GM12878 (cell line): ENCODE measurements around the gene EIF2S3B. TPM values are rescaled to one million over a fixed set of nuclear protein-coding genes. Genes with fewer than 3 reads are reported as not detected.

Experiments
- ATAC-seq: fragments of 200-7000 bp; cut with Tn5 transposase; 3 replicates; pipeline ENCODE4 v1.9.1; 2020; ENCODE audit warnings: mild to moderate bottlenecking, moderate library complexity
- BruUV-seq: library from RNA; stranded (reverse); fragments of 400-500 nt; replicated peaks from 2 replicates; lab custom pipeline; 2021; lab: Mats Ljungman, UMichigan
- CTCF ChIA-PET: fragments of 300-600 bp; sonication (Branson Sonifier 250); formaldehyde crosslinking; extraction: SDS; loops from one replicate; lab custom pipeline; 2021; ENCODE audit warnings: inconsistent platforms; lab: Yijun Ruan, JAX
- POLR2A ChIA-PET: fragments of 350-600 bp; formaldehyde crosslinking; extraction: SDS; loops from one replicate; lab custom pipeline; 2021; ENCODE audit warnings: inconsistent platforms; lab: Charles Lee
- RAD21 ChIA-PET: fragments of 300-600 bp; sonication (Branson Sonifier 250); formaldehyde crosslinking; loops from one replicate; lab custom pipeline; 2023; ENCODE audit warnings: antibody characterized with exemption; ENCODE audit not compliant: unreplicated experiment; lab: Charles Lee
- SMC1A ChIA-PET: fragments of 300-600 bp; sonication (Branson Sonifier 250); formaldehyde crosslinking; loops from one replicate; lab custom pipeline; 2023; ENCODE audit not compliant: unreplicated experiment, uncharacterized antibody; lab: Charles Lee
- DNase-seq: peaks from one replicate; pipeline ENCODE4 v3.0.0-alpha.2; 2011; ENCODE audit warnings: low read depth, low spot score
- FAIRE-seq: peaks from 3 replicates; lab custom pipeline; 2011; peaks lifted over from hg19 to GRCh38; lab: Jason Lieb, UNC
- H2AFZ ChIP-seq: 2 replicates; pipeline ENCODE4 v1.6.0; 2011; ENCODE audit warnings: low read depth, low read length, control low read depth; ENCODE audit not compliant: control insufficient read depth
- H3K27ac ChIP-seq: 2 replicates; pipeline ENCODE4 v1.5.1; 2011; ENCODE audit warnings: control low read depth; ENCODE audit not compliant: control insufficient read depth, insufficient read depth
- H3K27me3 ChIP-seq, 2 experiments: replicated peaks in 1 of 2; 2 replicates each; pipeline versions ENCODE4 v1.6.0 to v1.6.1; 2011; ENCODE audit warnings: low read length in 1 of 2; ENCODE audit not compliant: control insufficient read depth in 2 of 2, insufficient read depth in 2 of 2
- H3K36me3 ChIP-seq, 2 experiments: 2 replicates each; pipeline ENCODE4 v1.5.1; 2011; ENCODE audit warnings: low read length in 1 of 2; ENCODE audit not compliant: control insufficient read depth in 2 of 2, insufficient read depth in 2 of 2
- H3K4me1 ChIP-seq: 2 replicates; pipeline ENCODE4 v1.6.1; 2011; ENCODE audit warnings: mild to moderate bottlenecking, low read length, moderate library complexity, mixed read lengths; ENCODE audit not compliant: control insufficient read depth, insufficient read depth
- H3K4me2 ChIP-seq: 2 replicates; pipeline ENCODE4 v1.6.0; 2011; ENCODE audit warnings: control low read depth; ENCODE audit not compliant: control insufficient read depth, insufficient read depth
- H3K4me3 ChIP-seq: fragments of 200-600 bp; sonication (generic); 2 replicates; pipeline ENCODE4 v1.5.1; 2016
- H3K79me2 ChIP-seq: 2 replicates; pipeline ENCODE4 v1.6.0; 2011; ENCODE audit warnings: low read length; ENCODE audit not compliant: control insufficient read depth, insufficient read depth
- H3K9ac ChIP-seq: 2 replicates; pipeline ENCODE4 v1.8.0; 2011; ENCODE audit warnings: low read length, control low read depth, mixed read lengths; ENCODE audit not compliant: control insufficient read depth, insufficient read depth
- H3K9me3 ChIP-seq: replicated peaks from 3 replicates; pipeline ENCODE4 v1.5.1; 2011; ENCODE audit warnings: mild to moderate bottlenecking, low read length; ENCODE audit not compliant: control insufficient read depth, insufficient read depth
- H4K20me1 ChIP-seq: 2 replicates; pipeline ENCODE4 v1.6.0; 2011; ENCODE audit not compliant: control insufficient read depth, insufficient read depth
- BMI1 ChIP-seq: fragments of 450-650 bp; IDR thresholded peaks from 2 replicates; pipeline ENCODE4 v1.6.1; 2016; ENCODE audit warnings: mild to moderate bottlenecking, moderate library complexity, borderline replicate concordance
- CBFB ChIP-seq: IDR thresholded peaks from 2 replicates; pipeline ENCODE4 v1.6.1; 2016; ENCODE audit warnings: antibody characterized with exemption, low read depth
- CBX3 ChIP-seq: fragments of 200-600 bp; sonication (generic); IDR thresholded peaks from 2 replicates; pipeline ENCODE4 v1.6.1; 2016; ENCODE audit warnings: low read depth, borderline replicate concordance
- CHD2 ChIP-seq: IDR thresholded peaks from 2 replicates; pipeline ENCODE4 v1.6.1; 2011; ENCODE audit warnings: low read depth, low read length, improper control_type of control experiment, borderline replicate concordance
- CREM ChIP-seq: IDR thresholded peaks from 2 replicates; pipeline ENCODE4 v1.6.1; 2014; ENCODE audit warnings: antibody characterized with exemption, low read depth
- EED ChIP-seq: sonication (generic); IDR thresholded peaks from 2 replicates; pipeline ENCODE4 v1.6.1; 2016; ENCODE audit warnings: antibody characterized with exemption, low read depth
- HDAC2 ChIP-seq: fragments of 200-600 bp; sonication (generic); IDR thresholded peaks from 2 replicates; pipeline ENCODE4 v1.6.1; 2017
- HDAC6 ChIP-seq: fragments of 200-600 bp; sonication (generic); IDR thresholded peaks from one replicate; pipeline ENCODE4 v1.8.0; 2017; ENCODE audit warnings: antibody characterized with exemption; ENCODE audit not compliant: unreplicated experiment
- IRF4 ChIP-seq: IDR thresholded peaks from 2 replicates; pipeline ENCODE4 v1.6.1; 2011; ENCODE audit warnings: low read depth, low read length
- KLF5 ChIP-seq: fragments of 450-650 bp; IDR thresholded peaks from 2 replicates; pipeline ENCODE4 v1.6.1; 2014; ENCODE audit warnings: mild to moderate bottlenecking; ENCODE audit not compliant: partially characterized antibody
- NFXL1 ChIP-seq: fragments of 450-650 bp; IDR thresholded peaks from 2 replicates; pipeline ENCODE4 v1.6.1; 2017; ENCODE audit warnings: antibody characterized with exemption, mild to moderate bottlenecking, borderline replicate concordance
- NFYA ChIP-seq: IDR thresholded peaks from 2 replicates; pipeline ENCODE4 v1.6.1; 2011; ENCODE audit warnings: low read depth, mild to moderate bottlenecking, low read length, improper control_type of control experiment, borderline replicate concordance
- PAX5 ChIP-seq: IDR thresholded peaks from 2 replicates; pipeline ENCODE4 v1.6.1; 2011; ENCODE audit warnings: low read depth, low read length, borderline replicate concordance
- PML ChIP-seq: IDR thresholded peaks from 2 replicates; pipeline ENCODE4 v1.6.1; 2012; ENCODE audit warnings: low read length, inconsistent platforms
- POU2F2 ChIP-seq: IDR thresholded peaks from 3 replicates; pipeline ENCODE4 v1.6.1; 2011; ENCODE audit warnings: low read depth, mild to moderate bottlenecking, low read length, borderline replicate concordance
- RAD21 ChIP-seq: IDR thresholded peaks from 2 replicates; pipeline ENCODE4 v1.6.1; 2011; ENCODE audit warnings: mild to moderate bottlenecking, low read depth, low read length, moderate library complexity; ENCODE audit not compliant: insufficient read depth
- SUPT20H ChIP-seq: IDR thresholded peaks from 2 replicates; pipeline ENCODE4 v1.6.1; 2011; ENCODE audit warnings: low read depth, mild to moderate bottlenecking, low read length, moderate library complexity, borderline replicate concordance; ENCODE audit not compliant: control insufficient read depth
- SUZ12 ChIP-seq: fragments of 200-600 bp; sonication (generic); IDR thresholded peaks from one replicate; pipeline ENCODE4 v1.6.1; 2018; ENCODE audit warnings: antibody characterized with exemption, mild to moderate bottlenecking; ENCODE audit not compliant: unreplicated experiment
- TCF7 ChIP-seq: IDR thresholded peaks from 2 replicates; pipeline ENCODE4 v1.6.1; 2014; ENCODE audit warnings: antibody characterized with exemption, borderline replicate concordance
- YBX1 ChIP-seq: fragments of 450-650 bp; IDR thresholded peaks from 2 replicates; pipeline ENCODE4 v1.6.1; 2016; ENCODE audit warnings: antibody characterized with exemption
- ZNF24 ChIP-seq: fragments of 450-650 bp; IDR thresholded peaks from 2 replicates; pipeline ENCODE4 v1.6.1; 2017; ENCODE audit warnings: antibody characterized with exemption, mild to moderate bottlenecking
- ZNF384 ChIP-seq: IDR thresholded peaks from 2 replicates; pipeline ENCODE4 v1.6.1; 2012; ENCODE audit warnings: low read depth, mild to moderate bottlenecking, low read length, improper control_type of control experiment, borderline replicate concordance
- WGBS: methylation state at CpG from one replicate; pipeline ENCODE4 v1.1.6; 2016; ENCODE audit warnings: low lambda C conversion rate; ENCODE audit not compliant: insufficient replicate concordance, insufficient coverage; ENCODE audit errors: missing lambda C conversion rate; 5-methylcytosine and 5-hydroxymethylcytosine counted together
- in situ Hi-C: fragments of 300-500 bp; cut with MboI; formaldehyde crosslinking; loops from 9 replicates; pipeline ENCODE4 v1.14.3; 2018; ENCODE audit warnings: mixed read lengths
- intact Hi-C: fragments of 100-400 bp; cut with micrococcal nuclease; formaldehyde crosslinking; loops from one replicate; pipeline ENCODE4 v1.14.2; 2022; ENCODE audit not compliant: unreplicated experiment
- polyA plus RNA-seq, 11 experiments: library from polyadenylated mRNA; depleted of rRNA in 4 of 11; unstranded in 6 of 11; stranded (reverse) in 5 of 11; fragments of >200 nt; fragmentation: Nextera tagmentation in 4 of 11; fragmentation: Illumina TruSeq in 1 of 11; extraction: Ambion mirVana in 4 of 11; extraction: Trizol in 1 of 11; gene quantifications; 1 replicate in 1 of 11; 2 replicates in 10 of 11; pipeline versions ENCODE4 v1.2.1 to v1.2.3, GENCODE V29; 2011 to 2016; ENCODE audit warnings: inconsistent platforms in 2 of 11, missing spikeins in 2 of 11, low read depth in 1 of 11
- total RNA-seq, 4 experiments: library from RNA; depleted of rRNA in 3 of 4; stranded (reverse); fragments of >200 nt in 3 of 4; fragmentation: Illumina TruSeq in 1 of 4; extraction: Trizol in 1 of 4; gene quantifications; 2 replicates each; pipeline versions ENCODE4 v1.2.1 to v1.2.3, GENCODE V29; 2013 to 2021
- TF ChIP-seq, protein P1 (sequence below): fragments of 450-650 bp; IDR thresholded peaks from 2 replicates; pipeline ENCODE4 v1.6.1; 2014; ENCODE audit warnings: mild to moderate bottlenecking
- TF ChIP-seq, protein P2 (sequence below): fragments of 450-650 bp; IDR thresholded peaks from 2 replicates; pipeline ENCODE4 v1.6.1; 2016; ENCODE audit warnings: mild to moderate bottlenecking

Gene EIF2S3B
- total and polyA plus RNA-seq, 10 of the 15 experiments (the other 5 are each of a cell fraction or from before 2014, with no cell fraction given): 0.18 to 2.2 (median 1.4) TPM; not detected in 1

GRCh38 chr12:10537721-10538120, 32.0 kb downstream of the EIF2S3B start (continued):
- TF ChIP-seq ZNF384 (no peak), CBX3 (no peak)
- TF ChIP-seq, protein P1, sequence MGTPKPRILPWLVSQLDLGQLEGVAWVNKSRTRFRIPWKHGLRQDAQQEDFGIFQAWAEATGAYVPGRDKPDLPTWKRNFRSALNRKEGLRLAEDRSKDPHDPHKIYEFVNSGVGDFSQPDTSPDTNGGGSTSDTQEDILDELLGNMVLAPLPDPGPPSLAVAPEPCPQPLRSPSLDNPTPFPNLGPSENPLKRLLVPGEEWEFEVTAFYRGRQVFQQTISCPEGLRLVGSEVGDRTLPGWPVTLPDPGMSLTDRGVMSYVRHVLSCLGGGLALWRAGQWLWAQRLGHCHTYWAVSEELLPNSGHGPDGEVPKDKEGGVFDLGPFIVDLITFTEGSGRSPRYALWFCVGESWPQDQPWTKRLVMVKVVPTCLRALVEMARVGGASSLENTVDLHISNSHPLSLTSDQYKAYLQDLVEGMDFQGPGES: no peak

- Histone ChIP-seq H3K4me2 (peak overlapping the region; percentile 13; the same call in 1 of the 2 replicates), H3K27ac (peak overlapping the region; percentile 72), H3K9ac (no peak overlapping the region), H4K20me1 (no peaks in the 10 kb centered on the region), H3K36me3 (no peaks in the 10 kb centered on the region), H3K4me1 (peaks cover 8% of the 10 kb centered on the region), H2AFZ (peak overlapping the region; percentile 33; the same call in 1 of the 2 replicates), H3K79me2 (no peaks in the 10 kb centered on the region; the same call in 1 of the 2 replicates), H3K9me3 (peaks cover 3% of the 10 kb centered on the region), H3K27me3 (no peaks in the 10 kb centered on the region), H3K4me3 (no peak overlapping the region)
- BruUV-seq: no TSS peak
- in situ Hi-C loops (loop anchor here (25.0 kb wide), 1 partner anchor 97 kb away; no protein-coding TSS in a partner anchor), intact Hi-C loops (no loop called here)
- POLR2A ChIA-PET: interaction anchor here (0.5 to 0.6 kb wide), 2 partner anchors 56 to 1684 kb away, joined by 3 to 4 read pairs; no protein-coding TSS in a partner anchor
- FAIRE-seq: no peak
- CTCF ChIA-PET: interaction anchor here (1.1 kb wide), 1 partner anchor 21 kb away, joined by 3 read pairs; no protein-coding TSS in a partner anchor
- WGBS: 0% methylated on average over 2 of the region's 2 CpGs
- SMC1A ChIA-PET: interaction anchor here (1.1 kb wide), 1 partner anchor 17 kb away, joined by 3 read pairs; no protein-coding TSS in a partner anchor
- peak; percentile 79 for DNase-seq
- peak; percentile 96 for ATAC-seq
- RAD21 ChIA-PET: interaction anchor here (0.6 kb wide), 1 partner anchor 22 kb away, joined by 4 read pairs; no protein-coding TSS in a partner anchor
- TF ChIP-seq SUPT20H: no peak
- TF ChIP-seq HDAC2: no peak
- TF ChIP-seq IRF4: peak; percentile 67; the same call in 1 of the 2 replicates
- TF ChIP-seq NFXL1: no peak
- TF ChIP-seq POU2F2: peak; percentile 90; the same call in 2 of the 3 replicates
- TF ChIP-seq NFYA: no peak
- 0 out of 2 replicates have a peak, but pooled peaks have one; percentile 43 for TF ChIP-seq BMI1
- TF ChIP-seq KLF5: no peak
- TF ChIP-seq CREM: peak; percentile 81
- TF ChIP-seq CHD2: no peak
- TF ChIP-seq, protein P2, sequence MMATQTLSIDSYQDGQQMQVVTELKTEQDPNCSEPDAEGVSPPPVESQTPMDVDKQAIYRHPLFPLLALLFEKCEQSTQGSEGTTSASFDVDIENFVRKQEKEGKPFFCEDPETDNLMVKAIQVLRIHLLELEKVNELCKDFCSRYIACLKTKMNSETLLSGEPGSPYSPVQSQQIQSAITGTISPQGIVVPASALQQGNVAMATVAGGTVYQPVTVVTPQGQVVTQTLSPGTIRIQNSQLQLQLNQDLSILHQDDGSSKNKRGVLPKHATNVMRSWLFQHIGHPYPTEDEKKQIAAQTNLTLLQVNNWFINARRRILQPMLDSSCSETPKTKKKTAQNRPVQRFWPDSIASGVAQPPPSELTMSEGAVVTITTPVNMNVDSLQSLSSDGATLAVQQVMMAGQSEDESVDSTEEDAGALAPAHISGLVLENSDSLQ: peak; percentile 84
- peak; percentile 76 for TF ChIP-seq ZNF24
- TF ChIP-seq CBFB: peak; percentile 84; the same call in 1 of the 2 replicates
- no peak for TF ChIP-seq SUZ12
- no peak for TF ChIP-seq YBX1
- TF ChIP-seq PML: peak; percentile 64; the same call in 1 of the 2 replicates
- peak; percentile 27; the same call in 1 of the 2 replicates for TF ChIP-seq RAD21
- TF ChIP-seq TCF7: peak; percentile 80; the same call in 1 of the 2 replicates
- no peak for TF ChIP-seq HDAC6
- peak; percentile 89 for TF ChIP-seq EED
- TF ChIP-seq PAX5: no peak
Measured at GRCh38 chr12:10540776-10541205, 35.1 kb downstream of the EIF2S3B start.
